GM18508 (cell line): ENCODE measurements around the gene TFEB.

Experiments
- ATAC-seq: cut with Tn5 transposase; IDR thresholded peaks from one replicate; pipeline ENCODE4 v1.9.1; 2021; ENCODE audit warnings: moderate number of reproducible peaks; ENCODE audit not compliant: insufficient read depth, unreplicated experiment

The TFEB gene

GRCh38 chr6:41709375-41709774 lies 26.0 kb downstream of the TFEB start:
- no peak for ATAC-seq

- no peak for ATAC-seq
These were observed 26.6 kb downstream of the TFEB start for GRCh38 chr6:41708856-41709255.

GRCh38 chr6:41707565-41708200 lies 27.7 kb downstream of the TFEB start:
- no peak for ATAC-seq

- no peak for ATAC-seq
These were observed 28.4 kb downstream of the TFEB start for GRCh38 chr6:41706876-41707564.

- peak; percentile 57 for ATAC-seq
These were observed 29.2 kb downstream of the TFEB start for GRCh38 chr6:41705996-41706835.

GRCh38 chr6:41705311-41705995 lies 30.0 kb downstream of the TFEB start:
- no peak for ATAC-seq

- no peak for ATAC-seq
These were observed 30.6 kb downstream of the TFEB start for GRCh38 chr6:41704656-41705310.

GRCh38 chr6:41704028-41704427 lies 31.4 kb downstream of the TFEB start:
- no peak for ATAC-seq

- ATAC-seq, result no peak
These were observed 32.5 kb downstream of the TFEB start for GRCh38 chr6:41702771-41703494.

GRCh38 chr6:41702089-41702745 lies 33.2 kb downstream of the TFEB start:
- ATAC-seq, result no peak

GRCh38 chr6:41700463-41701347 lies 34.7 kb downstream of the TFEB start:
- no peak for ATAC-seq

GRCh38 chr6:41699063-41699462 lies 36.3 kb downstream of the TFEB start:
- no peak for ATAC-seq

GRCh38 chr6:41697861-41698781 lies 37.3 kb downstream of the TFEB start:
- no peak for ATAC-seq

- ATAC-seq, result no peak
These were observed 38.6 kb downstream of the TFEB start for GRCh38 chr6:41696788-41697187.

- ATAC-seq, result no peak
These were observed 39.6 kb downstream of the TFEB start for GRCh38 chr6:41695825-41696224.

- no peak for ATAC-seq
These were observed 40.4 kb downstream of the TFEB start for GRCh38 chr6:41694815-41695526.
